ENCODE measurements around the gene RMRP. TPM values are rescaled to one million over a fixed set of nuclear protein-coding genes. Genes with fewer than 3 reads are reported as not detected.
A peak's percentile ranks its signal among the peaks of the same experiment; 100 is the strongest.
"Not testable (repeated sequence)": the region's sequence is repeated elsewhere in the genome, so short reads cannot be mapped to it uniquely, and the experiment has no call there.

RMRP gene
- total RNA-seq, 1 donor from 2014 or later: 15,747 TPM

DNA sequence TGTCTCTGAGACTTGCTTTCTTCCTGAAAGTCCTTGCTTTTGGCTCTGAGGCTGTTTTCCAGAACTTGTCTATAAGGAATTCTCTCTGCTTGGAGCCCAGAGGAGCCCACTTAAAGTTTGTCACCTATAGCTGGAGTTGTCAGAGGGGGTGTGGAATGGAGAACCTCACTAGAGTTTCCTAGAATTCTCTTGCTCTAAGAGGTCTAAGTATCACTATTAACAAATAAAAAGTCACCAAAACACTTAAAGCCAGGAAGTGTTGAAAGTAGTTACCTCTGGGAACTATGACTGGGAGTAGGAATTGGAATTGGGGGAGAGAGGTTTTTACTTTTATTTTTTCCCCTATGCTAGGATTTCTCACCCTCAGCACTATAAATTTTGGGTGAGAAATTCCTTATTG, 22.1 kb downstream of the RMRP start:
- DNase-seq (ENCODE audit: missing footprints): no peak
- intact Hi-C loops (cut with DNase I): no loop called here
- no peak for ATAC-seq

GRCh38 chr9:35629597-35629996, 28.2 kb downstream of the RMRP start:
- no peak for DNase-seq (ENCODE audit: missing footprints)
- intact Hi-C loops (cut with DNase I): no loop called here
- ATAC-seq: no peak

DNA sequence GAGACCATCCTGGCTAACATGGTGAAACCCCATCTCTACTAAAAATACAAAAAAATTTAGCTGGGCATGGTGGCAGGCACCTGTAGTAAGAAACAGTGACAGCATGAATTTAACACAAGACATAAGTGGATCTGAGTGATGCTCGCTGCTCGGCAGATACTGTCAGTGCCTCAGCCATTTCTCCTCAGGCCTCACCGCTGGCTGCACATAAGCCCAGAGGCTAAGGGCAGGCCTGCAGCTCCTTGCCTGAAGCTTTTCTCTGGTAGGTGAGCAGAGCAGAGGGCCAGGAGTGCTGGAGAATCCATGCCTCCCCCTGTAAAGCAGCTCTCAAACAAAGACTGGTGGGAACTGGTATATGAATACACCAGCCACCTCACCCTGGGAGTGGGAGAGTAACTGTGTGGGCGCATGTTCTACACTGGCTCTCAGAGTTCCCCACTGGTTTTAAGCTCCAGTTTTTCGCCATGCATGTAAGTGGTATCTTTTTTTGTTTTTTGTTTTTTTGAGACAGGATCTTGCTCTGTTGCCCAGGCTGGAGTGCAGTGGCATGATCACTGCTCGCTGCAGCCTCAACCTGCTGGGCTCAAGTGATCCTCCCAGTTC, 29.3 kb downstream of the RMRP start:
- intact Hi-C loops (cut with DNase I): no loop called here
- ATAC-seq (no peak), DNase-seq (ENCODE audit: missing footprints) (no peak)

DNA sequence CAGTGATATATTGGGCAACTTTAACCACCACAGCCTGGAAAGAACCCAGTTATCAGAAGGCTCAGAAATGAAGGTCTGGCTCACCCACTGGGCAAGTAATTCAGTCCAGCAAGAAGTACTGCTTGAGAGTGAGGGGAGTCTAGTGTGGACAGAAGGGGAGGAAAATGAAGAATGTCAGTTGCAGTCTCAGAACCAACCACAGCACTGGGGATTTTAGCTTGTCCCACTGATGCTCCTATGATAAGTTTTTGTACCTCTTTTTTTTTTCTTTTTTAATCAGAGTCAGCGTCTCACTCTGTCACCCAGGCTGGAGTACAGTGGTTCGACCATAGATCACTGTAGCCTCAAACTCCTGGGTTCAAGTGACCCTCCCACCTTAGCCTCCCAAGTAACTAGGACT, 30.2 kb downstream of the RMRP start:
- DNase-seq (ENCODE audit: missing footprints): no peak
- ATAC-seq: no peak
- intact Hi-C loops (cut with DNase I): no loop called here

- no peak for ATAC-seq
- intact Hi-C loops (cut with DNase I): no loop called here
Measured at GRCh38 chr9:35619800-35620158, 38.0 kb downstream of the RMRP start.

DNA sequence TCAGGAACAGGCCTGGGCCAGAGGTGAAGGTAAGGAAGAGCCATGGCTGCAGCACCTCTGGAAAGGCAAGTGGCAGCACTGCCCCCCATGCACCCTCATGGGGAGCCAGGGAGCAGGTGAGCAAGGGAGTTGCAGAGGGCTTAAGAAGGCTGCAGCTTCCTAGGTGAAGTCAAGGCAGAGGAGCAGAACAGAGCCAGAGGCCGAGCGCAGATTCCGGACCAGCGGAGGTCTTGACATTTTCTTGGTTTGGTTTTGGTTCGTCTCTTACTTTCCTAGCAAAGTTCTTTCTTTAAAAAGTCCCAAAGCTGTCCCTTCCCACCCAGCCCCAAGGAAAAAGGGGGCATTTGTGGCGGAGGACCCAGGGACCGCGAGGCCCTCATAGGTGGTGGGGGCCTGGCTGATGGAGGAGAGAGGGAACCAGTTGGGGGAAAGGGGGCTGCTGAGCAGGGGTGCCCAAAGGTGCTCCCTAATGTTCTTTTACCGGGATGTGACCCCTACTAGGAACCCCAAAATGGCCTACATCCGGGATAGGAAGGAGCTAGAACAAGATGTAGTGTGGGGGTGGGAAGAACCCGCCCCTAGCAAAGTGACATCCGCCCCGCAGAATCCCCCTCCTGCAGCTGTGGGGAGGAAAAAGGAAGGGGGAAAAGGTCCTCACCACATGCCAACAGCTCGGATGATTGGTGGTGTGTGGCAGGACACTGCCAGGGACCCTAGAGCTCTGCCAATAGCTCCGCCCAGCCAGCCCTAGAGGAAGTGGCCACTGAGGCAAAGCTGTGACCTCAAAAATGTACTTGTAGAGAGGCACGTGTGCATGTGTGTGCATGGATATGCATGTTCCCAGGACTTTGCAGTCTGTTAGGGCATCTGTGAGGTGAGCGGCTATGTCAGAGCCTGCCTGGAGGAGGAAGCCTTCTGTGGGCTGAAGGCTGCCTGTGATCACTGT, 38.7 kb downstream of the RMRP start:
- DNase-seq (ENCODE audit: missing footprints) (no peak), ATAC-seq (peak; percentile 33)
- intact Hi-C loops (cut with DNase I): no loop called here

More at GRCh38 chr9:35619800-35620158, 38.0 kb downstream of the RMRP start:
- no peak for DNase-seq (ENCODE audit: missing footprints)

DNA sequence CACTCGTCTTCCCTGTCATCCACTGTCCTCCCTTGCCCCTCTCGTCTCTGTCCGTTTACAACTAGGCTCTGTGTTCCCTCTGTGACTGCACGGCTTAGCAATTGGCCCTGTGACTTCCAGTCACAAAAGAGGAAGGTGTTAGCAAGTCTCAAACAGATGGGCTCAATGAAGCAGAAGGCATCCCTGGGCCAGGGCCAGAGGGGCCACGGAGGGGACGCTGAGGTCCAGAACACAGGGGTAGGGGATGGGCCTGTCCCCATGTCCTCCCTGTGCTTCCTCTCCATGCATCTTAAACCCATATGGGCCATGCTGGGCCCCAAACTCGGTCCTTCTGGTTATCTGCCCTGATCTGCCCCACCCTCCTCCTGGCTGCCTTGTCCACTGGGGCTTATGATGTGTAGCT, 39.5 kb downstream of the RMRP start, which contains the start of gene CD72:
CD72 (minus strand) TSS at position 89 of the 403 bp plus-strand sequence. CDS start 110 bp downstream, outside the sequence.
- DNase-seq (ENCODE audit: missing footprints) (no peak), ATAC-seq (peak; percentile 40)
- intact Hi-C loops (cut with DNase I): no loop called here

GRCh38 chr9:35617548-35617947, 40.3 kb downstream of the RMRP start:
- ATAC-seq (no peak), DNase-seq (ENCODE audit: missing footprints) (no peak)
- intact Hi-C loops (cut with DNase I): no loop called here

- intact Hi-C loops (cut with DNase I): no loop called here
- ATAC-seq (peak; percentile 49), DNase-seq (ENCODE audit: missing footprints) (peak; percentile 86)
Measured at GRCh38 chr9:35616681-35617459, 40.9 kb downstream of the RMRP start.

DNA sequence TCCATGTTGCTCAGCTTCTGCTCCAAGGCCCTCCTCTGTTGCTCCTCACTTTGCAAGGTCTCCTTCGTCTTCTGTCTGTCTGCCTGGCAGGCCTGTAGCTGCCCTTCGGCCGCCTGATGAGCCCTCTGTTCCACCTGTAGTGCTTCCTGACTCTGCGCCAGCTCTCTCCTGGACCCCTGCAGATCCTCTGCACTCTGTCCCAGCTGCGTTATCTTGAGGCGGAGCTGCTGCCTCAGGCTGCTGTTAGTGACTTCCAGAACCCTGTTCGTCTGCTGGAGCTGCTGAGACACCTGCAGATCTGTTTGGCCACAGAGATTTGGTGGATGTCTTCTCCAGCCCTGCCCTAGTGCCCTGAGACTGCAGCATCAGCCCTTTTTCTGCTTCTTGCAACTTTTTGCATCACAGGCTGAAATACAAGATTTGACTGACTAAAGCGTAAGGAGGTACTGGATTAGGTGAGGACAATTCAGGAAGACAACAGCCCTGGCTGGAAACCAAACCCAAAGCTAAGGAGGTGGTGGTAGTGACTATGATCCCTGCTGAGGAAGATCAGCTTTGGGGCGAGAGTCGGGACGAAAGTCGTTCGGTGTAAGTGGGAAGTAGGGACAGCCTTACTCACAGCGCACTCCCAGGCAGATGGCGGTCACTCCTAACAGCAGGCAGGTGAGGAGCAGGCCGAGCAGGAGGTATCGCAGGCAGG, 41.7 kb downstream of the RMRP start:
- ATAC-seq (no peak), DNase-seq (ENCODE audit: missing footprints) (no peak)
- intact Hi-C loops (cut with DNase I): no loop called here

DNA sequence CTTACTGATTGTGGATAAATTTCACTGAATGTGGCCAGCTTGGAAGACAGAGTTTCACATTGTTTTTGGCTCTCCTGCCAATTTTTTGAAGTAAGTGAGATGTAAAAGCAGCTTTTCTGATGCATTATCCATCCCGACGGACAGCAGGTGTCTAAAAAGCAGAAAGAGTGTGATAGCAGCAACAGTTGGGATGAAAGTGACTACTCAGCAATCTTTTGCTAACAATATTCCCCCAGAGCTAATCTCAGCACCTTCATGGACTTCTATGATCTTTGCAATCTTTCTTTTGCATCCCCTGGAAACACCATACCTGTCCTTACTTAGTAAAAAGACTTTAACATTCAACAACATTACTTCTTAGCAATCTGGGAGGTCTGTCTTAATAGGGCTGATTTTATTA, 45.0 kb downstream of the RMRP start:
- ATAC-seq (no peak), DNase-seq (ENCODE audit: missing footprints) (no peak)
- intact Hi-C loops (cut with DNase I): no loop called here

GRCh38 chr9:35612066-35612465, 45.8 kb downstream of the RMRP start:
- DNase-seq (ENCODE audit: missing footprints); ATAC-seq; intact Hi-C loops (cut with DNase I): not testable (repeated sequence)

GRCh38 chr9:35611230-35611797, 46.5 kb downstream of the RMRP start:
- ATAC-seq (peak; percentile 42), DNase-seq (ENCODE audit: missing footprints) (no peak)
- intact Hi-C loops (cut with DNase I): no loop called here

GRCh38 chr9:35609820-35610163, 48.0 kb downstream of the RMRP start:
- intact Hi-C loops (cut with DNase I): no loop called here
- ATAC-seq (no peak), DNase-seq (ENCODE audit: missing footprints) (no peak)

GRCh38 chr9:35609001-35609819, 48.6 kb downstream of the RMRP start:
- no peak for DNase-seq (ENCODE audit: missing footprints)
- intact Hi-C loops (cut with DNase I): no loop called here
- no peak for ATAC-seq

DNA sequence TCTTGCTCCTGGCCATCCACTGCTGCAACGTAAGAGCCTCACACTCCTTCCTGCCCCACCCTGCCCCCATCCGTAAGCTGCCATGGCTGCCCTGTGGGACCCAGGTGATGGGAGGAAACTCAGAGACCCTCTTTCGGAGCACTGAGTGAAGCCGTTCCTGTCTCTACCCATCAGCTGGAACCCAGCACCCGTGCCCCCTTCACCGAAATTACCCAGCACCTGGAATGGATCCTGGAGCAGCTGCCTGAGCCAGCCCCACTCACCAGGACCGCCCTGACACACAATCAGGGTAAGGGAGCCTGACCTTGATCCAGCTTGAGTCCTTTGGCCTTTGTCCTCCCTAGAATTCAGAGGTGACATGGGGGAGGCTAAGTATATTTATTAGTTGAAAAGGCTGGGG, 49.6 kb downstream of the RMRP start:
- intact Hi-C loops (cut with DNase I): no loop called here
- DNase-seq (ENCODE audit: missing footprints) (no peak), ATAC-seq (no peak)
